GM21515 (cell line): ENCODE data around the gene TOM1L2.
"Not testable (repeated sequence)": the region's sequence is repeated elsewhere in the genome, so short reads cannot be mapped to it uniquely, and the experiment has no call there.

Experiments
- ATAC-seq: cut with Tn5 transposase; IDR thresholded peaks from one replicate; pipeline ENCODE4 v1.9.1; 2021; ENCODE audit not compliant: unreplicated experiment

Gene TOM1L2

GRCh38 chr17:17924857-17925250 lies 47.3 kb downstream of the TOM1L2 start:
- no peak for ATAC-seq

GRCh38 chr17:17924131-17924856 lies 47.9 kb downstream of the TOM1L2 start:
- no peak for ATAC-seq

- ATAC-seq: no peak
Observed at GRCh38 chr17:17922070-17922614, 50.1 kb downstream of the TOM1L2 start.

- ATAC-seq: no peak
Observed at GRCh38 chr17:17921192-17922069, 50.8 kb downstream of the TOM1L2 start.

- ATAC-seq: no peak
Observed at GRCh38 chr17:17919169-17920107, 52.8 kb downstream of the TOM1L2 start.

GRCh38 chr17:17917394-17917793 lies 54.8 kb downstream of the TOM1L2 start:
- ATAC-seq: no peak

GRCh38 chr17:17915183-17915582 lies 57.0 kb downstream of the TOM1L2 start:
- no peak for ATAC-seq

- no peak for ATAC-seq
Observed at GRCh38 chr17:17913695-17914332, 58.4 kb downstream of the TOM1L2 start.

- not testable (repeated sequence) for ATAC-seq
Observed at GRCh38 chr17:17912336-17912735, 59.9 kb downstream of the TOM1L2 start.

GRCh38 chr17:17911001-17911613 lies 61.1 kb downstream of the TOM1L2 start:
- ATAC-seq: no peak

GRCh38 chr17:17910060-17910459 lies 62.1 kb downstream of the TOM1L2 start:
- no peak for ATAC-seq

- ATAC-seq: no peak
Observed at GRCh38 chr17:17909078-17909477, 63.1 kb downstream of the TOM1L2 start.

GRCh38 chr17:17907469-17907868 lies 64.7 kb downstream of the TOM1L2 start:
- no peak for ATAC-seq

GRCh38 chr17:17906418-17907215 lies 65.6 kb downstream of the TOM1L2 start:
- no peak for ATAC-seq

GRCh38 chr17:17905036-17905320 lies 67.2 kb downstream of the TOM1L2 start:
- no peak for ATAC-seq

GRCh38 chr17:17904166-17905035 lies 67.8 kb downstream of the TOM1L2 start:
- no peak for ATAC-seq

- no peak for ATAC-seq
Observed at GRCh38 chr17:17902877-17903276, 69.3 kb downstream of the TOM1L2 start.

GRCh38 chr17:17902376-17902775 lies 69.8 kb downstream of the TOM1L2 start:
- no peak for ATAC-seq
